Measurements from ENCODE around the gene FFAR1.
"Not testable (repeated sequence)": the region's sequence is repeated elsewhere in the genome, so short reads cannot be mapped to it uniquely, and the experiment has no call there.

The FFAR1 gene

GRCh38 chr19:35341006-35341405, 6.7 kb upstream of the FFAR1 start:
- no peak for DNase-seq (ENCODE audit: low read depth in 2 of 3, low spot score in 1 of 3)

- no peak for DNase-seq (ENCODE audit: low read depth in 2 of 3, low spot score in 1 of 3)
These were observed 6.0 kb upstream of the FFAR1 start for GRCh38 chr19:35341565-35342225.

- no peak for DNase-seq (ENCODE audit: low read depth in 2 of 3, low spot score in 1 of 3)
These were observed 5.3 kb upstream of the FFAR1 start for GRCh38 chr19:35342430-35342829.

- no peak for DNase-seq (ENCODE audit: low read depth in 2 of 3, low spot score in 1 of 3)
These were observed 3.1 kb upstream of the FFAR1 start for GRCh38 chr19:35344511-35345031.

- DNase-seq (ENCODE audit: low read depth in 2 of 3, low spot score in 1 of 3) = no peak
These were observed 2.0 kb upstream of the FFAR1 start for GRCh38 chr19:35345671-35346111.

GRCh38 chr19:35346193-35347052, 1.3 kb upstream of the FFAR1 start:
- peak; percentile 59 to 69 (median 61) for DNase-seq (ENCODE audit: low read depth in 2 of 3, low spot score in 1 of 3)

- no peak for DNase-seq (ENCODE audit: low read depth in 2 of 3, low spot score in 1 of 3)
These were observed 212 bp downstream of the FFAR1 start for GRCh38 chr19:35347930-35348298.

GRCh38 chr19:35348911-35349611, 1.4 kb downstream of the FFAR1 start:
- DNase-seq (ENCODE audit: low read depth in 2 of 3, low spot score in 1 of 3) = no peak

- no peak for DNase-seq (ENCODE audit: low read depth in 2 of 3, low spot score in 1 of 3)
These were observed 2.2 kb downstream of the FFAR1 start for GRCh38 chr19:35349614-35350521.

- no peak for DNase-seq (ENCODE audit: low read depth in 2 of 3, low spot score in 1 of 3)
These were observed 2.9 kb downstream of the FFAR1 start for GRCh38 chr19:35350591-35350990.

- DNase-seq (ENCODE audit: low read depth in 2 of 3, low spot score in 1 of 3) = no peak
These were observed 3.9 kb downstream of the FFAR1 start for GRCh38 chr19:35351411-35352176.

- no peak for DNase-seq (ENCODE audit: low read depth in 2 of 3, low spot score in 1 of 3)
These were observed 4.4 kb downstream of the FFAR1 start for GRCh38 chr19:35352177-35352447.

GRCh38 chr19:35352448-35353304, 5.0 kb downstream of the FFAR1 start:
- peak; percentile 61 to 74 (median 67) for DNase-seq (ENCODE audit: low read depth in 2 of 3, low spot score in 1 of 3)

- DNase-seq (ENCODE audit: low read depth in 2 of 3, low spot score in 1 of 3) = no peak
These were observed 5.9 kb downstream of the FFAR1 start for GRCh38 chr19:35353635-35354034.

GRCh38 chr19:35354898-35355297, 7.2 kb downstream of the FFAR1 start:
- no peak for DNase-seq (ENCODE audit: low read depth in 2 of 3, low spot score in 1 of 3)

- DNase-seq (ENCODE audit: low read depth in 2 of 3, low spot score in 1 of 3) = no peak
These were observed 8.2 kb downstream of the FFAR1 start for GRCh38 chr19:35355791-35356460.

- no peak for DNase-seq (ENCODE audit: low read depth in 2 of 3, low spot score in 1 of 3)
These were observed 10.3 kb downstream of the FFAR1 start, which contains the start of gene FFAR3 for GRCh38 chr19:35357867-35358573. Gene FFAR3 (plus strand): TSS chr19:35358460. CDS start chr19:35358891, 431 bp downstream.

- not testable (repeated sequence) for DNase-seq (ENCODE audit: low read depth in 2 of 3, low spot score in 1 of 3)
These were observed 11.1 kb downstream of the FFAR1 start for GRCh38 chr19:35358834-35359233.

Data from stimulated activated CD4-positive, alpha-beta T cell treated with anti-CD3 and anti-CD28 coated beads, Interleukin-12 subunit alpha, Interleukin-12 subunit beta, amount 100 ng/mL, for 48 hours (primary cell).